Measurements from ENCODE around the gene CALB2.
A peak's percentile ranks its signal among the peaks of the same experiment; 100 is the strongest.

CALB2 gene

GRCh38 chr16:71389330-71389729, 30.8 kb downstream of the CALB2 start:
- no peak for DNase-seq
- ATAC-seq: no peak

- DNase-seq (no peak), ATAC-seq (no peak)
Measured at GRCh38 chr16:71396594-71396993, 38.1 kb downstream of the CALB2 start.

GRCh38 chr16:71399801-71400563, 41.5 kb downstream of the CALB2 start:
- ATAC-seq: no peak
- DNase-seq: no peak

- ATAC-seq (no peak), DNase-seq (no peak)
Measured at GRCh38 chr16:71402007-71402406, 43.5 kb downstream of the CALB2 start.

GRCh38 chr16:71402674-71403073, 44.2 kb downstream of the CALB2 start:
- DNase-seq (no peak), ATAC-seq (no peak)

- DNase-seq: no peak
Measured at GRCh38 chr16:71404364-71404763, 45.8 kb downstream of the CALB2 start.

GRCh38 chr16:71406316-71406715, 47.8 kb downstream of the CALB2 start:
- ATAC-seq: no peak
- no peak for DNase-seq

More at GRCh38 chr16:71404364-71404763, 45.8 kb downstream of the CALB2 start:
- ATAC-seq: no peak

- ATAC-seq: no peak
- DNase-seq: no peak
Measured at GRCh38 chr16:71406724-71407123, 48.2 kb downstream of the CALB2 start.

GRCh38 chr16:71407731-71408130, 49.2 kb downstream of the CALB2 start:
- ATAC-seq: no peak

GRCh38 chr16:71408536-71408935, 50.0 kb downstream of the CALB2 start:
- ATAC-seq (no peak), DNase-seq (no peak)

More at GRCh38 chr16:71407731-71408130, 49.2 kb downstream of the CALB2 start:
- no peak for DNase-seq

- no peak for ATAC-seq
- DNase-seq: no peak
Measured at GRCh38 chr16:71409011-71409775, 50.7 kb downstream of the CALB2 start.

- no peak for DNase-seq
- ATAC-seq: no peak
Measured at GRCh38 chr16:71410146-71410545, 51.6 kb downstream of the CALB2 start.

GRCh38 chr16:71412270-71413160, 54.0 kb downstream of the CALB2 start:
- peak; percentile 71 for ATAC-seq
- DNase-seq: peak; percentile 68

GRCh38 chr16:71413341-71413740, 54.8 kb downstream of the CALB2 start:
- DNase-seq (no peak), ATAC-seq (no peak)

- ATAC-seq: no peak
- DNase-seq: no peak
Measured at GRCh38 chr16:71414038-71414437, 55.5 kb downstream of the CALB2 start.

- DNase-seq (peak; percentile 30), ATAC-seq (no peak)
Measured at GRCh38 chr16:71421911-71422310, 63.4 kb downstream of the CALB2 start.

GRCh38 chr16:71423016-71423415, 64.5 kb downstream of the CALB2 start:
- DNase-seq (no peak), ATAC-seq (no peak)

GRCh38 chr16:71423865-71424264, 65.3 kb downstream of the CALB2 start:
- ATAC-seq: no peak
- DNase-seq: no peak

GRCh38 chr16:71424626-71425025, 66.1 kb downstream of the CALB2 start:
- no peak for ATAC-seq

GRCh38 chr16:71425746-71426068, 67.2 kb downstream of the CALB2 start:
- ATAC-seq (no peak), DNase-seq (no peak)

More at GRCh38 chr16:71424626-71425025, 66.1 kb downstream of the CALB2 start:
- no peak for DNase-seq

- DNase-seq (peak; percentile 41), ATAC-seq (peak; percentile 87)
Measured at GRCh38 chr16:71426069-71426879, 67.8 kb downstream of the CALB2 start.

All from stimulated activated naive CD8-positive, alpha-beta T cell treated with anti-CD3 and anti-CD28 coated beads, Interleukin-15, Interleukin-2, amounts not matched to agents 100 U/mL and 50 U/mL, for 24 hours (primary cell).